Heart right ventricle (tissue), 16 donors: ENCODE measurements around the gene MTREX. TPM values are rescaled to one million over a fixed set of nuclear protein-coding genes. Genes with fewer than 3 reads are reported as not detected.

Experiments used
- ATAC-seq, 8 donors: fragments of 200-7000 bp; cut with Tn5 transposase; one replicate each; pipeline ENCODE4 v1.9.1; 2020; ENCODE audit warnings: mild to moderate bottlenecking in 8 of 8, moderate library complexity in 8 of 8, moderate number of reproducible peaks in 1 of 8
- DNase-seq, 2 donors: peaks; one replicate each; pipeline ENCODE4 v3.0.0-alpha.2; 2020
- H3K27ac ChIP-seq, 10 donors: fragments of 200-600 bp; sonication (generic) in 2 of 10; one replicate each; pipeline versions ENCODE4 v1.5.0 to v1.8.0; 2020 to 2022; ENCODE audit warnings: mild to moderate bottlenecking in 3 of 10
- H3K27me3 ChIP-seq, 7 donors: fragments of 200-600 bp; one replicate each; pipeline ENCODE4 v1.8.0; 2021 to 2022; ENCODE audit warnings: mild to moderate bottlenecking in 2 of 7
- H3K36me3 ChIP-seq, 9 donors: fragments of 200-600 bp; sonication (generic) in 1 of 9; one replicate each; pipeline versions ENCODE4 v1.5.0 to v1.8.0; 2020 to 2022; ENCODE audit warnings: mild to moderate bottlenecking in 2 of 9
- H3K4me1 ChIP-seq, 9 donors: fragments of 200-600 bp; sonication (generic) in 1 of 9; one replicate each; pipeline versions ENCODE4 v1.5.0 to v1.8.0; 2020 to 2022; ENCODE audit warnings: mild to moderate bottlenecking in 4 of 9
- H3K4me3 ChIP-seq, 10 donors: fragments of 200-600 bp; sonication (generic) in 2 of 10; one replicate each; pipeline versions ENCODE4 v1.5.0 to v1.8.0; 2020 to 2022; ENCODE audit warnings: mild to moderate bottlenecking in 7 of 10, moderate library complexity in 2 of 10
- H3K9me3 ChIP-seq, 11 donors: fragments of 200-600 bp in 10 of 11; sonication (generic) in 2 of 11; one replicate each; pipeline versions ENCODE4 v1.5.0 to v1.8.0; 2013 to 2022; ENCODE audit warnings: mild to moderate bottlenecking in 2 of 11, control low read depth in 1 of 11, moderate library complexity in 1 of 11
- CTCF ChIP-seq, 9 donors: fragments of 200-600 bp; sonication (generic) in 2 of 9; IDR thresholded peaks; one replicate each; pipeline versions ENCODE4 v1.5.0 to v1.8.0; 2021 to 2022; ENCODE audit warnings: antibody characterized with exemption in 9 of 9, mild to moderate bottlenecking in 5 of 9, moderate library complexity in 1 of 9
- WGBS, 2 donors: extraction: QIAGEN DNeasy Blood & Tissue Kit; methylation state at CpG; one replicate each; pipeline ENCODE4 v1.1.7; 2013; ENCODE audit warnings: inconsistent platforms in 1 of 2; 5-methylcytosine and 5-hydroxymethylcytosine counted together
- intact Hi-C, 10 donors: fragments of 100-400 bp; cut with DNase I; formaldehyde crosslinking; loops; one replicate each; pipeline versions ENCODE4 v1.11.1 to v1.14.2; 2022
- long read RNA-seq, 3 donors: library from polyadenylated mRNA; unstranded; transcript quantifications; one replicate each; pipeline ENCODE4 v2.0.0, GENCODE V29; 2020 to 2021
- polyA plus RNA-seq, 2 donors: library from polyadenylated mRNA; stranded (reverse); fragments of 200-250 nt; gene quantifications; one replicate each; pipeline ENCODE4 v1.2.3, GENCODE V29; 2013
- total RNA-seq, 10 donors: library from RNA; stranded (reverse); fragmentation: NEBNext Ultra II Directional in 3 of 10; extraction: Animal tissue kit (Norgen Biotek cat#: 25700) in 3 of 10; gene quantifications; one replicate each; pipeline versions ENCODE4 v1.2.1 to v1.2.4, GENCODE V29; 2021 to 2023
- donor health status: Arrhythmogenic right ventricular cardiomyopathy.
- donor health status: ischemic (EF 13 %, LVEDD 7.1; RV severe dilation, severe dysfunction).
- donor health status: healthy with polysubstance abuse.
- donor health status: DM: no; HTN: yes; CAD: no.
- donor health status: DM: no; HTN: no; CAD: no.
- donor health status: ischemic (EF 25% LVEDD 6.9; RV normal size, moderate dysfunction).
- donor health status: ischemic (EF 25% LVEDD 5.7; RV mildly dilated, moderate dysfunction).
- donor health status: healthy.
- donor health status: DM: yes; HTN: yes; CAD: no.
- donor health status: Ischemic cardiomyopathy.
- donor health status: ischemic (EF 35%, LVEDD 5.7; RV mildly dilated, moderate dysfunction).
- donor health status: nonischemic (EF 11% LVEDD 7.7; RV severe dilation, severe dysfunction).
- donor health status: DM: yes; HTN: yes; CAD: no.
- donor health status: PGD.
- donor health status: ischemic (EF 29% LVEDD 5.4; RV normal size, mild dysfunction).
- donor health status: nonischemic (EF 23%, LVEDD 6.1; RV moderate dilation, normal function).

The MTREX gene
- total RNA-seq: 10 to 100 TPM; 58.5 to 69.9 (median 62.4) TPM
- polyA plus RNA-seq: 10 to 100 TPM; 17.9 to 24.6 TPM
- long read RNA-seq, donor 1, full-length matches to known transcripts: 20 of 31 reads
- long read RNA-seq, donor 1, partial matches to known transcripts: 10 of 31 reads
- long read RNA-seq, donor 1, other reads (novel, unspliced or antisense): 1 of 31 reads
- long read RNA-seq, donor 2, full-length matches to known transcripts: 17 of 27 reads
- long read RNA-seq, donor 2, partial matches to known transcripts: 7 of 27 reads
- long read RNA-seq, donor 2, other reads (novel, unspliced or antisense): 3 of 27 reads
- long read RNA-seq, donor 3, full-length matches to known transcripts: 30 of 71 reads
- long read RNA-seq, donor 3, partial matches to known transcripts: 34 of 71 reads
- long read RNA-seq, donor 3, other reads (novel, unspliced or antisense): 7 of 71 reads

GRCh38 chr5:55307383-55308253 lies at the start of gene MTREX, which contains the start of gene DHX29:
MTREX (plus strand) TSS chr5:55307989; CDS start chr5:55308014, 25 bp downstream.
DHX29 (minus strand) TSS chr5:55307694; CDS start chr5:55307573, 121 bp downstream.
- 0% methylated on average over 62 of the region's 62 CpGs for WGBS, 2 donors
- Histone ChIP-seq H3K9me3 (peaks cover 0 to 7% (median 0%) of the 10 kb centered on the region in 11 donors), H3K36me3 (peaks cover 0 to 10% (median 0%) of the 10 kb centered on the region in 9 donors), H3K4me3 (peak within 1 kb of the TSS; percentile 67 to 97 (median 80)), H3K27me3 (no peaks in the 10 kb centered on the region), H3K27ac (peak within 1 kb of the TSS; percentile 81 to 99 (median 90)), H3K4me1 (peaks cover 11 to 86% (median 67%) of the 10 kb centered on the region in 9 donors)
- ATAC-seq (peak; percentile 95 to 98 (median 98)), DNase-seq (peak; percentile 90 to 94)
- no peak for TF ChIP-seq CTCF (IDR thresholded peaks at IDR 0.05)
- intact Hi-C loops: no loop called here

GRCh38 chr5:55258339-55258738 lies 49.5 kb upstream of the MTREX start:
- Histone ChIP-seq H3K27me3 (no peaks in the 10 kb centered on the region), H3K4me1 (no peaks in the 10 kb centered on the region), H3K27ac (no peak overlapping the region), H3K9me3 (no peaks in the 10 kb centered on the region), H3K4me3 (no peak overlapping the region), H3K36me3 (peaks cover 0 to 98% (median 66%) of the 10 kb centered on the region in 9 donors)
- WGBS, 2 donors: 96 to 97% methylated on average over 3 of the region's 3 CpGs
- intact Hi-C loops: no loop called here
- DNase-seq (no peak), ATAC-seq (no peak)
- TF ChIP-seq CTCF (IDR thresholded peaks at IDR 0.05): no peak

- no peaks in the 10 kb centered on the region for H3K4me1 ChIP-seq
- no peaks in the 10 kb centered on the region for H3K27me3 ChIP-seq
- H3K9me3 ChIP-seq: no peaks in the 10 kb centered on the region
- DNase-seq (no peak), ATAC-seq (no peak)
- WGBS, 2 donors: 85 to 88% methylated on average over 1 of the region's 1 CpG
- intact Hi-C loops: loop anchor here in 1 of 10 donors (10.0 kb wide), 1 partner anchor 678 kb away; no protein-coding TSS in a partner anchor
- H3K36me3 ChIP-seq: peaks cover 0 to 100% (median 64%) of the 10 kb centered on the region in 9 donors
- no peak for TF ChIP-seq CTCF (IDR thresholded peaks at IDR 0.05)
- H3K4me3 ChIP-seq: no peak overlapping the region
- no peak overlapping the region for H3K27ac ChIP-seq
Observed at GRCh38 chr5:55276771-55277170, 31.0 kb upstream of the MTREX start.

GRCh38 chr5:55278778-55279177 lies 29.0 kb upstream of the MTREX start:
- H3K9me3 ChIP-seq: no peaks in the 10 kb centered on the region
- 91 to 93% methylated on average over 4 of the region's 4 CpGs for WGBS, 2 donors
- H3K4me1 ChIP-seq: no peaks in the 10 kb centered on the region
- H3K27ac ChIP-seq: no peak overlapping the region
- H3K27me3 ChIP-seq: no peaks in the 10 kb centered on the region
- no peak for DNase-seq
- no peak for TF ChIP-seq CTCF (IDR thresholded peaks at IDR 0.05)
- no peak for ATAC-seq
- intact Hi-C loops: loop anchor here in 1 of 10 donors (10.0 kb wide), 1 partner anchor 676 kb away; no protein-coding TSS in a partner anchor
- H3K36me3 ChIP-seq: peaks cover 0 to 100% (median 66%) of the 10 kb centered on the region in 9 donors
- no peak overlapping the region for H3K4me3 ChIP-seq
